IPS DF 4.7 (cell line): Measurements from ENCODE around the gene ABCB1.
A peak's percentile ranks its signal among the peaks of the same experiment; 100 is the strongest.
"Not testable (repeated sequence)": the region's sequence is repeated elsewhere in the genome, so short reads cannot be mapped to it uniquely, and the experiment has no call there.

Experiments
- DNase-seq: peaks from one replicate; pipeline ENCODE4 v3.0.0-alpha.2; 2013; ENCODE audit warnings: low spot score; ENCODE audit errors: extremely low read depth

ABCB1 gene

GRCh38 chr7:87473192-87473591 lies 127.5 kb downstream of the ABCB1 start:
- DNase-seq = no peak

GRCh38 chr7:87471473-87471872 lies 129.2 kb downstream of the ABCB1 start:
- DNase-seq = no peak

- not testable (repeated sequence) for DNase-seq
These were observed 131.5 kb downstream of the ABCB1 start for GRCh38 chr7:87469204-87469603.

- DNase-seq = not testable (repeated sequence)
These were observed 135.2 kb downstream of the ABCB1 start for GRCh38 chr7:87465534-87465880.

- peak; percentile 51 for DNase-seq
These were observed 135.7 kb downstream of the ABCB1 start for GRCh38 chr7:87464830-87465533.

GRCh38 chr7:87463982-87464381 lies 136.7 kb downstream of the ABCB1 start:
- no peak for DNase-seq

GRCh38 chr7:87460444-87460843 lies 140.2 kb downstream of the ABCB1 start:
- not testable (repeated sequence) for DNase-seq

GRCh38 chr7:87459941-87460340 lies 140.7 kb downstream of the ABCB1 start:
- no peak for DNase-seq

- DNase-seq = no peak
These were observed 142.5 kb downstream of the ABCB1 start for GRCh38 chr7:87458148-87458547.

- DNase-seq = no peak
These were observed 144.4 kb downstream of the ABCB1 start for GRCh38 chr7:87456247-87456646.
